Upper lobe of left lung (tissue), 6 donors: Measurements from ENCODE around the gene CHD9. TPM values are rescaled to one million over a fixed set of nuclear protein-coding genes. Genes with fewer than 3 reads are reported as not detected.

Source experiments
- ATAC-seq, 2 donors: fragments of 200-7000 bp; cut with Tn5 transposase; one replicate each; pipeline ENCODE4 v1.9.1; 2022; ENCODE audit warnings: mild to moderate bottlenecking in 2 of 2, moderate library complexity in 2 of 2; ENCODE audit not compliant: low FRiP score in 2 of 2
- DNase-seq, 2 donors: peaks; one replicate each; pipeline ENCODE4 v3.0.0-alpha.2; 2019 to 2020
- H3K27ac ChIP-seq, 4 donors: fragments of 200-600 bp; sonication (generic); one replicate each; pipeline ENCODE4 v1.5.1; 2016 to 2019
- H3K27me3 ChIP-seq, 4 donors: fragments of 200-600 bp; sonication (generic); one replicate each; pipeline ENCODE4 v1.5.1; 2017 to 2019
- H3K36me3 ChIP-seq, 4 donors: fragments of 200-600 bp; sonication (generic); one replicate each; pipeline ENCODE4 v1.5.1; 2016 to 2019
- H3K4me1 ChIP-seq, 4 donors: fragments of 200-600 bp; sonication (generic); one replicate each; pipeline ENCODE4 v1.5.1; 2018 to 2019
- H3K4me3 ChIP-seq, 4 donors: fragments of 200-600 bp; sonication (generic); one replicate each; pipeline ENCODE4 v1.5.1; 2017 to 2019; ENCODE audit warnings: mild to moderate bottlenecking in 2 of 4, moderate library complexity in 1 of 4
- H3K9me3 ChIP-seq, 4 donors: fragments of 200-600 bp; sonication (generic); one replicate each; pipeline ENCODE4 v1.5.1; 2018 to 2019
- CTCF ChIP-seq, 6 experiments: fragments of 450-650 bp in 4 of 6; fragments of 200-600 bp in 2 of 6; sonication (generic) in 2 of 6; IDR thresholded peaks; one replicate each; pipeline ENCODE4 v1.5.1; 2016 to 2019; ENCODE audit warnings: antibody characterized with exemption in 6 of 6
- EP300 ChIP-seq, 4 donors: sonication (generic); formaldehyde crosslinking; IDR thresholded peaks; one replicate each; pipeline ENCODE4 v1.5.1; 2017; ENCODE audit warnings: antibody characterized with exemption in 4 of 4, control low read depth in 2 of 4
- POLR2A ChIP-seq, 4 donors: fragments of 450-650 bp; IDR thresholded peaks; one replicate each; pipeline ENCODE4 v1.5.1; 2016 to 2017; ENCODE audit warnings: antibody characterized with exemption in 4 of 4, mild to moderate bottlenecking in 2 of 4
- POLR2AphosphoS5 ChIP-seq, 2 donors: sonication (generic); formaldehyde crosslinking; IDR thresholded peaks; one replicate each; pipeline ENCODE4 v1.5.1; 2017; ENCODE audit warnings: antibody characterized with exemption in 2 of 2
- WGBS, 2 donors: methylation state at CpG; one replicate each; pipeline ENCODE4 v1.1.5; 2017 to 2018; 5-methylcytosine and 5-hydroxymethylcytosine counted together
- total RNA-seq, 6 donors: library from RNA; depleted of rRNA in 4 of 6; stranded (reverse); fragments of >200 nt in 4 of 6; gene quantifications; one replicate each; pipeline versions ENCODE4 v1.1.0 to v1.2.1, GENCODE V29; 2016 to 2021
- donor health status: DM: no; HTN: no; CAD: no; lungs with moderate emphysema.
- donor health status: DM: no; HTN: yes; CAD: no; lungs with severe emphysema.

Gene CHD9
- total RNA-seq, 6 donors from 2014 or later: 55.6 to 98.8 (median 68.3) TPM

- no peak for TF ChIP-seq POLR2A (IDR thresholded peaks at IDR 0.05)
- no peak for TF ChIP-seq POLR2AphosphoS5 (IDR thresholded peaks at IDR 0.05)
- TF ChIP-seq EP300 (IDR thresholded peaks at IDR 0.05): no peak
- TF ChIP-seq CTCF (IDR thresholded peaks at IDR 0.05): no peak
- Histone ChIP-seq H3K36me3 (no peaks in the 10 kb centered on the region), H3K27me3 (no peaks in the 10 kb centered on the region), H3K9me3 (no peaks in the 10 kb centered on the region), H3K4me1 (peaks cover 33 to 58% (median 46%) of the 10 kb centered on the region in 4 donors), H3K27ac (peak overlapping the region; percentile 82 to 91 (median 86)), H3K4me3 (peak overlapping the region in 3 of 4 donors; percentile 35 to 54 (median 41))
- no peak for DNase-seq
- ATAC-seq: no peak
- 12 to 14% methylated on average over 2 of the region's 2 CpGs for WGBS, 2 donors
Observed at GRCh38 chr16:53209877-53210276, 155.1 kb downstream of the CHD9 start.

GRCh38 chr16:53211253-53211652 is 156.5 kb downstream of the CHD9 start:
- peak overlapping the region in 1 of 4 donors; percentile 41 for H3K4me3 ChIP-seq
- H3K36me3 ChIP-seq: no peaks in the 10 kb centered on the region
- H3K27ac ChIP-seq: peak overlapping the region in 1 of 4 donors; percentile 30
- 79 to 85% methylated on average over 3 of the region's 3 CpGs for WGBS, 2 donors
- no peaks in the 10 kb centered on the region for H3K27me3 ChIP-seq
- H3K9me3 ChIP-seq: no peaks in the 10 kb centered on the region
- DNase-seq: no peak
- H3K4me1 ChIP-seq: peaks cover 46 to 71% (median 58%) of the 10 kb centered on the region in 4 donors
- TF ChIP-seq POLR2AphosphoS5 (IDR thresholded peaks at IDR 0.05): no peak
- no peak for TF ChIP-seq EP300 (IDR thresholded peaks at IDR 0.05)
- no peak for TF ChIP-seq CTCF (IDR thresholded peaks at IDR 0.05)
- TF ChIP-seq POLR2A (IDR thresholded peaks at IDR 0.05): no peak
- no peak for ATAC-seq

GRCh38 chr16:53212893-53213223 is 158.1 kb downstream of the CHD9 start:
- DNase-seq: no peak
- no peak overlapping the region for H3K4me3 ChIP-seq
- H3K9me3 ChIP-seq: no peaks in the 10 kb centered on the region
- H3K27me3 ChIP-seq: no peaks in the 10 kb centered on the region
- peaks cover 43 to 75% (median 64%) of the 10 kb centered on the region in 4 donors for H3K4me1 ChIP-seq
- no peaks in the 10 kb centered on the region for H3K36me3 ChIP-seq
- no peak for ATAC-seq
- peak overlapping the region in 1 of 4 donors; percentile 49 for H3K27ac ChIP-seq
- TF ChIP-seq POLR2A (IDR thresholded peaks at IDR 0.05) (no peak), EP300 (IDR thresholded peaks at IDR 0.05) (no peak), POLR2AphosphoS5 (IDR thresholded peaks at IDR 0.05) (no peak), CTCF (IDR thresholded peaks at IDR 0.05) (no peak)

- TF ChIP-seq EP300 (IDR thresholded peaks at IDR 0.05): no peak
- no peak for TF ChIP-seq CTCF (IDR thresholded peaks at IDR 0.05)
- TF ChIP-seq POLR2A (IDR thresholded peaks at IDR 0.05): no peak
- TF ChIP-seq POLR2AphosphoS5 (IDR thresholded peaks at IDR 0.05): no peak
- Histone ChIP-seq H3K27ac (no peak overlapping the region), H3K36me3 (no peaks in the 10 kb centered on the region), H3K4me1 (peaks cover 41 to 71% (median 60%) of the 10 kb centered on the region in 4 donors), H3K4me3 (no peak overlapping the region), H3K27me3 (no peaks in the 10 kb centered on the region), H3K9me3 (no peaks in the 10 kb centered on the region)
- 73 to 78% methylated on average over 2 of the region's 2 CpGs for WGBS, 2 donors
- DNase-seq (no peak), ATAC-seq (no peak)
Observed at GRCh38 chr16:53213542-53213941, 158.8 kb downstream of the CHD9 start.

GRCh38 chr16:53216798-53217197 is 162.0 kb downstream of the CHD9 start:
- TF ChIP-seq POLR2A (IDR thresholded peaks at IDR 0.05) (no peak), POLR2AphosphoS5 (IDR thresholded peaks at IDR 0.05) (no peak), CTCF (IDR thresholded peaks at IDR 0.05) (no peak), EP300 (IDR thresholded peaks at IDR 0.05) (no peak)
- WGBS, 2 donors: 21 to 26% methylated on average over 2 of the region's 2 CpGs
- H3K4me1 ChIP-seq: peaks cover 54 to 76% (median 65%) of the 10 kb centered on the region in 4 donors
- H3K9me3 ChIP-seq: no peaks in the 10 kb centered on the region
- ATAC-seq: peak in 1 of 2 donors; percentile 31
- DNase-seq: no peak
- H3K27me3 ChIP-seq: no peaks in the 10 kb centered on the region
- peak overlapping the region in 1 of 4 donors; percentile 11 for H3K27ac ChIP-seq
- no peak overlapping the region for H3K4me3 ChIP-seq
- no peaks in the 10 kb centered on the region for H3K36me3 ChIP-seq
